ENCODE results near the gene WDR54. TPM values are rescaled to one million over a fixed set of nuclear protein-coding genes. Genes with fewer than 3 reads are reported as not detected.

The WDR54 gene
- polyA plus RNA-seq, 1 of the 3 experiments (the other 2 are of a cell fraction), result 61.6 TPM

DNA sequence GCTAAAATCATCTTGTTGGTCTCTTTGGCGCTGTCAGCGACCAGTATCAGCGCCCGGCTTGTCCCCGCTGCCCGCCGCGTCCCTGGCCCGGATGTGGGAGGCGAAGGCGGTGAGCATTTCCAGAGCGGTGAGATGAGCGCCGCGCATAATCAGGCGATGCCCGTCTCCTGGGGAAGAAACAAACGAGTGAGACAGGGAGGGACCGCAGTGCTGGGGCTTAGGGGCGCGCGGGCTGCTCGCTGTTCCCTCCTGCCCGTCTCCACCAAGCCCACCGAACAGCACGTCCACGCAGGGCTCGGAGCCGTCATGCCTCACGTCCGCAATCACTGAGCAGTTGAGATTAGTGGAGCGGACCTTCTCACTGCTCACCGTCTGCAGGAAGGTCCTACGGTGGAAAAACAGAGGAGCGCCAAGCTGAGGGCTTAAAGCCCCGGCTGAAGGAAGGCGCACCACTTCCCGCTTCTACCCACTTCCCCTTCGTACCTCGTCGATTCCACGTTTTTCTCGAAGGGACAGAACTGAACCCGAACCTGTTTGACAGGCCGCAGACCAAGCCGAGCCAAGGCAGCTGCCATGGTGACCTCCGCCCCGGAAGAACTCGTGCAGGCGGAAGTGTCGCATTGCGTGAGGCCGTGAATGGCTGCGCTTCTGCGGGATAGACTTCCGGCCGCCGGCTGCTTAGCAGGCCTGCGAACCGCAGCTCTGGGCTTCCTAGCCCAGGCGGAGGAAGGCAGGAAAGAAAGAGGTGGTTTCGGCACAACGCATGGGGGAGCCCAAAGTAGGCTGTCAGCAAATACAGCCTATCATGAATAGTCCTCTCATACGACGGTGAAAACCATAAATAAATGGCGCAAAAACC lies 50.8 kb downstream of the WDR54 start, which contains the start of gene MRPL53 (continued):
- 0 out of 2 replicates have a peak, but pooled peaks have one; percentile 17 for TF ChIP-seq RCOR1 (IDR thresholded peaks at IDR 0.05; ENCODE audit: low read length)
- TF ChIP-seq, protein P1, sequence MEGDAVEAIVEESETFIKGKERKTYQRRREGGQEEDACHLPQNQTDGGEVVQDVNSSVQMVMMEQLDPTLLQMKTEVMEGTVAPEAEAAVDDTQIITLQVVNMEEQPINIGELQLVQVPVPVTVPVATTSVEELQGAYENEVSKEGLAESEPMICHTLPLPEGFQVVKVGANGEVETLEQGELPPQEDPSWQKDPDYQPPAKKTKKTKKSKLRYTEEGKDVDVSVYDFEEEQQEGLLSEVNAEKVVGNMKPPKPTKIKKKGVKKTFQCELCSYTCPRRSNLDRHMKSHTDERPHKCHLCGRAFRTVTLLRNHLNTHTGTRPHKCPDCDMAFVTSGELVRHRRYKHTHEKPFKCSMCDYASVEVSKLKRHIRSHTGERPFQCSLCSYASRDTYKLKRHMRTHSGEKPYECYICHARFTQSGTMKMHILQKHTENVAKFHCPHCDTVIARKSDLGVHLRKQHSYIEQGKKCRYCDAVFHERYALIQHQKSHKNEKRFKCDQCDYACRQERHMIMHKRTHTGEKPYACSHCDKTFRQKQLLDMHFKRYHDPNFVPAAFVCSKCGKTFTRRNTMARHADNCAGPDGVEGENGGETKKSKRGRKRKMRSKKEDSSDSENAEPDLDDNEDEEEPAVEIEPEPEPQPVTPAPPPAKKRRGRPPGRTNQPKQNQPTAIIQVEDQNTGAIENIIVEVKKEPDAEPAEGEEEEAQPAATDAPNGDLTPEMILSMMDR (IDR thresholded peaks at IDR 0.05), result no peak
- no peak for TF ChIP-seq TEAD4 (IDR thresholded peaks at IDR 0.05; ENCODE audit: borderline replicate concordance, insufficient read depth)
- no peak for TF ChIP-seq RXRA (IDR thresholded peaks at IDR 0.05; ENCODE audit: borderline replicate concordance, low read depth)
- TF ChIP-seq FOXM1 (IDR thresholded peaks at IDR 0.05; ENCODE audit: low read depth), result no peak
- TF ChIP-seq, protein P2, sequence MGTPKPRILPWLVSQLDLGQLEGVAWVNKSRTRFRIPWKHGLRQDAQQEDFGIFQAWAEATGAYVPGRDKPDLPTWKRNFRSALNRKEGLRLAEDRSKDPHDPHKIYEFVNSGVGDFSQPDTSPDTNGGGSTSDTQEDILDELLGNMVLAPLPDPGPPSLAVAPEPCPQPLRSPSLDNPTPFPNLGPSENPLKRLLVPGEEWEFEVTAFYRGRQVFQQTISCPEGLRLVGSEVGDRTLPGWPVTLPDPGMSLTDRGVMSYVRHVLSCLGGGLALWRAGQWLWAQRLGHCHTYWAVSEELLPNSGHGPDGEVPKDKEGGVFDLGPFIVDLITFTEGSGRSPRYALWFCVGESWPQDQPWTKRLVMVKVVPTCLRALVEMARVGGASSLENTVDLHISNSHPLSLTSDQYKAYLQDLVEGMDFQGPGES (IDR thresholded peaks at IDR 0.05; ENCODE audit: low read depth, low read length), result no peak
- no peak for TF ChIP-seq EP300 (IDR thresholded peaks at IDR 0.05; ENCODE audit: borderline replicate concordance in 1 of 2, low read depth in 1 of 2, low read length in 1 of 2)
- TF ChIP-seq RAD21 (IDR thresholded peaks at IDR 0.05; ENCODE audit: low read length), result no peak
- TF ChIP-seq GATA2 (CRISPR knock-in tag; IDR thresholded peaks at IDR 0.05), result no peak

DNA sequence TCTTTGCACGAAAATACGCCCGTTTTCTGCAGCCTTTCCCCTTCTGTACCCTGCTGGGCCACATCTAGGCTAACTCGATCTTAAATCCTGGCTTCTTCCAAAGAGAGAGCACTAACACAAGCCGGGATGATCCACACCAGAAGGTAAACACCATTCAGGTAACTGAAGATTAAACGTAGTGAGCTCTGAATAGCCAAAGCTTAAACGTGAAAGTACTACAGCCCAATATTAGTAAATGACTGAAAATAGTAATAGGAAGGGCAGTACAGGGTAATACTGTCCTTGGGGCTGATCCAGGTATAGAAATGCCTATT lies 51.4 kb downstream of the WDR54 start:
- no peaks in the 10 kb centered on the region for H4K20me1 ChIP-seq (ENCODE audit: insufficient read depth)
- peak overlapping the region; percentile 81 for H2AFZ ChIP-seq (ENCODE audit: low read depth)
- no peak for DNase-seq
- no peaks in the 10 kb centered on the region for H3K9me3 ChIP-seq
- H3K36me3 ChIP-seq (replicated peaks in 1 of 2; ENCODE audit: control insufficient read depth in 1 of 2, insufficient read depth in 2 of 2, low read length in 1 of 2), result peaks cover 22 to 32% of the 10 kb centered on the region in 2 experiments
- peak overlapping the region; percentile 78 to 94 for H3K27ac ChIP-seq (ENCODE audit: low read depth in 2 of 2, low read length in 1 of 2)
- ChIA-PET CTCF (interaction anchor here (0.9 to 3.9 kb wide), 5 partner anchors 9 to 114 kb away, joined by 3 to 28 read pairs (median 3); partner anchors contain the start of genes CCDC142 and TTC31), POLR2A (interaction anchor here (0.9 to 6.9 kb wide), 13 partner anchors 9 to 115 kb away, joined by 3 to 60 read pairs (median 6); partner anchors contain the start of genes AUP1, CCDC142, HTRA2 and INO80B)
- 19% methylated on average over 7 of the region's 7 CpGs for WGBS (ENCODE audit: low lambda C conversion rate)
- peak overlapping the region; percentile 93 for H3K4me2 ChIP-seq
- H3K9me2 ChIP-seq, result no peaks in the 10 kb centered on the region
- no peaks in the 10 kb centered on the region for H3K27me3 ChIP-seq (ENCODE audit: insufficient read depth)
- peaks cover 33% of the 10 kb centered on the region for H3F3A ChIP-seq (replicated peaks; ENCODE audit: insufficient read depth)
- peak overlapping the region; percentile 72 for H3K9ac ChIP-seq
- H3K79me2 ChIP-seq (ENCODE audit: insufficient read depth), result peaks cover 16% of the 10 kb centered on the region; the same call in 1 of the 2 replicates
- H3K4me3 ChIP-seq (ENCODE audit: low read depth in 2 of 2, low read length in 1 of 2), result peak overlapping the region; percentile 68 to 74
- peaks cover 6 to 7% of the 10 kb centered on the region in 2 experiments; a peak in 2 of 4 replicates for H3K4me1 ChIP-seq (ENCODE audit: control insufficient read depth in 1 of 2, insufficient read depth in 2 of 2, low read depth in 1 of 2, low read length in 1 of 2)
- no peak for TF ChIP-seq EZH2phosphoT487 (IDR thresholded peaks at IDR 0.05; ENCODE audit: borderline replicate concordance, low read depth)
- no peak for TF ChIP-seq TAF1 (IDR thresholded peaks at IDR 0.05; ENCODE audit: borderline replicate concordance, low read depth, low read length)
- TF ChIP-seq EP300 (IDR thresholded peaks at IDR 0.05; ENCODE audit: borderline replicate concordance in 1 of 2, low read depth in 1 of 2, low read length in 1 of 2), result no peak
- no peak for TF ChIP-seq RXRA (IDR thresholded peaks at IDR 0.05; ENCODE audit: borderline replicate concordance, low read depth)
- TF ChIP-seq RCOR1 (IDR thresholded peaks at IDR 0.05; ENCODE audit: low read length), result no peak
- TF ChIP-seq FOSL2 (IDR thresholded peaks at IDR 0.05; ENCODE audit: borderline replicate concordance, low read depth), result no peak
- TF ChIP-seq SMC3 (IDR thresholded peaks at IDR 0.05; ENCODE audit: low read depth, low read length), result no peak
- TF ChIP-seq RAD21 (IDR thresholded peaks at IDR 0.05; ENCODE audit: low read length), result no peak
- TF ChIP-seq MAX (IDR thresholded peaks at IDR 0.05; ENCODE audit: low read depth), result no peak
- TF ChIP-seq, protein P2 (IDR thresholded peaks at IDR 0.05; ENCODE audit: low read depth, low read length), result no peak
- no peak for TF ChIP-seq MEF2A (IDR thresholded peaks at IDR 0.05; ENCODE audit: borderline replicate concordance, low read depth)
- TF ChIP-seq, protein P1 (IDR thresholded peaks at IDR 0.05), result no peak
- TF ChIP-seq SIN3A (IDR thresholded peaks at IDR 0.05; ENCODE audit: borderline replicate concordance, low read depth, low read length), result no peak
- no peak for TF ChIP-seq TEAD4 (IDR thresholded peaks at IDR 0.05; ENCODE audit: borderline replicate concordance, insufficient read depth)
- TF ChIP-seq NFIC (IDR thresholded peaks at IDR 0.05; ENCODE audit: borderline replicate concordance), result no peak
- no peak for TF ChIP-seq USF2 (IDR thresholded peaks at IDR 0.05; ENCODE audit: borderline replicate concordance, low read depth, low read length)
- TF ChIP-seq RFX5 (IDR thresholded peaks at IDR 0.05; ENCODE audit: low read length), result no peak
- no peak for TF ChIP-seq GABPA (IDR thresholded peaks at IDR 0.05; ENCODE audit: low read depth)
